PFSK-1 (cell line): ENCODE measurements around the gene RND3.

Experiments used
- FOXP2 ChIP-seq: optimal IDR thresholded peaks from 2 replicates; pipeline ENCODE3; 2011; ENCODE audit warnings: borderline replicate concordance, control low read depth, inconsistent platforms; ENCODE audit not compliant: insufficient read depth; ENCODE audit errors: extremely low read length, extremely low read depth
- POLR2AphosphoS5 ChIP-seq: IDR thresholded peaks from 2 replicates; pipeline ENCODE4 v1.6.1; 2012; ENCODE audit warnings: low read depth, mild to moderate bottlenecking, control low read depth, low read length, moderate library complexity
- TAF1 ChIP-seq: IDR thresholded peaks from 2 replicates; pipeline ENCODE4 v1.6.1; 2012; ENCODE audit warnings: low read length, control low read depth, borderline replicate concordance; ENCODE audit not compliant: insufficient read depth

- TF ChIP-seq TAF1: no peak
- TF ChIP-seq POLR2AphosphoS5: no peak
- TF ChIP-seq FOXP2: no peak
Observed at GRCh38 chr2:150532020-150532419, 44.6 kb upstream of the RND3 start.
